ENCODE measurements around the gene SLC8A1. TPM values are rescaled to one million over a fixed set of nuclear protein-coding genes. Genes with fewer than 3 reads are reported as not detected.

The SLC8A1 gene
- 6.5 and 9.3 TPM in 2 replicates for total RNA-seq

GRCh38 chr2:40451918-40452605, at the start of gene SLC8A1:
Gene SLC8A1 (minus strand): TSS chr2:40452090.

Data from mesangial cell (primary cell).